GM12878 (cell line): Measurements from ENCODE around the gene PLCG2. TPM values are rescaled to one million over a fixed set of nuclear protein-coding genes. Genes with fewer than 3 reads are reported as not detected.

Experiments
- ATAC-seq: fragments of 200-7000 bp; cut with Tn5 transposase; 3 replicates; pipeline ENCODE4 v1.9.1; 2020; ENCODE audit warnings: mild to moderate bottlenecking, moderate library complexity
- BruUV-seq: library from RNA; stranded (reverse); fragments of 400-500 nt; replicated peaks from 2 replicates; lab custom pipeline; 2021; lab: Mats Ljungman, UMichigan
- CTCF ChIA-PET: fragments of 300-600 bp; sonication (Branson Sonifier 250); formaldehyde crosslinking; extraction: SDS; loops from one replicate; lab custom pipeline; 2021; ENCODE audit warnings: inconsistent platforms; lab: Yijun Ruan, JAX
- POLR2A ChIA-PET: fragments of 350-600 bp; formaldehyde crosslinking; extraction: SDS; loops from one replicate; lab custom pipeline; 2021; ENCODE audit warnings: inconsistent platforms; lab: Charles Lee
- RAD21 ChIA-PET: fragments of 300-600 bp; sonication (Branson Sonifier 250); formaldehyde crosslinking; loops from one replicate; lab custom pipeline; 2023; ENCODE audit warnings: antibody characterized with exemption; ENCODE audit not compliant: unreplicated experiment; lab: Charles Lee
- SMC1A ChIA-PET: fragments of 300-600 bp; sonication (Branson Sonifier 250); formaldehyde crosslinking; loops from one replicate; lab custom pipeline; 2023; ENCODE audit not compliant: unreplicated experiment, uncharacterized antibody; lab: Charles Lee
- DNase-seq: peaks from one replicate; pipeline ENCODE4 v3.0.0-alpha.2; 2011; ENCODE audit warnings: low read depth, low spot score
- FAIRE-seq: peaks from 3 replicates; lab custom pipeline; 2011; peaks lifted over from hg19 to GRCh38; lab: Jason Lieb, UNC
- H2AFZ ChIP-seq: 2 replicates; pipeline ENCODE4 v1.6.0; 2011; ENCODE audit warnings: low read depth, low read length, control low read depth; ENCODE audit not compliant: control insufficient read depth
- H3K27ac ChIP-seq: 2 replicates; pipeline ENCODE4 v1.5.1; 2011; ENCODE audit warnings: control low read depth; ENCODE audit not compliant: control insufficient read depth, insufficient read depth
- H3K27me3 ChIP-seq, 2 experiments: replicated peaks in 1 of 2; 2 replicates each; pipeline versions ENCODE4 v1.6.0 to v1.6.1; 2011; ENCODE audit warnings: low read length in 1 of 2; ENCODE audit not compliant: control insufficient read depth in 2 of 2, insufficient read depth in 2 of 2
- H3K36me3 ChIP-seq, 2 experiments: 2 replicates each; pipeline ENCODE4 v1.5.1; 2011; ENCODE audit warnings: low read length in 1 of 2; ENCODE audit not compliant: control insufficient read depth in 2 of 2, insufficient read depth in 2 of 2
- H3K4me1 ChIP-seq: 2 replicates; pipeline ENCODE4 v1.6.1; 2011; ENCODE audit warnings: mild to moderate bottlenecking, low read length, moderate library complexity, mixed read lengths; ENCODE audit not compliant: control insufficient read depth, insufficient read depth
- H3K4me2 ChIP-seq: 2 replicates; pipeline ENCODE4 v1.6.0; 2011; ENCODE audit warnings: control low read depth; ENCODE audit not compliant: control insufficient read depth, insufficient read depth
- H3K4me3 ChIP-seq: fragments of 200-600 bp; sonication (generic); 2 replicates; pipeline ENCODE4 v1.5.1; 2016
- H3K79me2 ChIP-seq: 2 replicates; pipeline ENCODE4 v1.6.0; 2011; ENCODE audit warnings: low read length; ENCODE audit not compliant: control insufficient read depth, insufficient read depth
- H3K9ac ChIP-seq: 2 replicates; pipeline ENCODE4 v1.8.0; 2011; ENCODE audit warnings: low read length, control low read depth, mixed read lengths; ENCODE audit not compliant: control insufficient read depth, insufficient read depth
- H3K9me3 ChIP-seq: replicated peaks from 3 replicates; pipeline ENCODE4 v1.5.1; 2011; ENCODE audit warnings: mild to moderate bottlenecking, low read length; ENCODE audit not compliant: control insufficient read depth, insufficient read depth
- H4K20me1 ChIP-seq: 2 replicates; pipeline ENCODE4 v1.6.0; 2011; ENCODE audit not compliant: control insufficient read depth, insufficient read depth
- CBX5 ChIP-seq: sonication (generic); IDR thresholded peaks from 2 replicates; pipeline ENCODE4 v1.6.1; 2016; ENCODE audit warnings: low read depth, moderate library complexity, mild to moderate bottlenecking, inconsistent platforms
- CEBPZ ChIP-seq: fragments of 150-350 bp; IDR thresholded peaks from 2 replicates; pipeline ENCODE4 v1.6.1; 2016; ENCODE audit warnings: low read depth, low read length
- CHD4 ChIP-seq: fragments of 200-600 bp; sonication (generic); IDR thresholded peaks from 2 replicates; pipeline ENCODE4 v1.6.1; 2016; ENCODE audit warnings: mild to moderate bottlenecking
- EED ChIP-seq: sonication (generic); IDR thresholded peaks from 2 replicates; pipeline ENCODE4 v1.6.1; 2016; ENCODE audit warnings: antibody characterized with exemption, low read depth
- IKZF2 ChIP-seq, 2 experiments: fragments of 450-650 bp; IDR thresholded peaks; 2 replicates each; pipeline ENCODE4 v1.6.1; 2017; ENCODE audit warnings: mild to moderate bottlenecking in 2 of 2, moderate library complexity in 2 of 2
- IRF4 ChIP-seq: IDR thresholded peaks from 2 replicates; pipeline ENCODE4 v1.6.1; 2011; ENCODE audit warnings: low read depth, low read length
- KDM1A ChIP-seq: fragments of 200-600 bp; sonication (generic); IDR thresholded peaks from 2 replicates; pipeline ENCODE4 v1.6.1; 2016; ENCODE audit warnings: borderline replicate concordance
- MYB ChIP-seq: fragments of 150-350 bp; IDR thresholded peaks from 2 replicates; pipeline ENCODE4 v1.6.1; 2014; ENCODE audit warnings: mild to moderate bottlenecking, low read depth, low read length, borderline replicate concordance
- NR2F1 ChIP-seq: fragments of 450-650 bp; conservative IDR thresholded peaks from 2 replicates; pipeline ENCODE4 v1.6.1; 2017; ENCODE audit warnings: mild to moderate bottlenecking
- RELA ChIP-seq: fragments of 450-650 bp; IDR thresholded peaks from 2 replicates; pipeline ENCODE4 v1.8.0; 2014; ENCODE audit warnings: borderline replicate concordance; ENCODE audit not compliant: partially characterized antibody
- RUNX3 ChIP-seq: IDR thresholded peaks from 2 replicates; pipeline ENCODE4 v1.6.1; 2012; ENCODE audit warnings: low read length, inconsistent platforms
- SREBF2 ChIP-seq: IDR thresholded peaks from 2 replicates; pipeline ENCODE4 v1.6.1; 2012; ENCODE audit warnings: mild to moderate bottlenecking, low read length
- ZBTB33 ChIP-seq: fragments of 450-650 bp; IDR thresholded peaks from 2 replicates; pipeline ENCODE4 v1.6.1; 2017; ENCODE audit warnings: mild to moderate bottlenecking
- ZNF274 ChIP-seq: IDR thresholded peaks from one replicate; pipeline ENCODE4 v1.8.0; 2011; ENCODE audit not compliant: insufficient read length, insufficient read depth
- WGBS: methylation state at CpG from one replicate; pipeline ENCODE4 v1.1.6; 2016; ENCODE audit warnings: low lambda C conversion rate; ENCODE audit not compliant: insufficient replicate concordance, insufficient coverage; ENCODE audit errors: missing lambda C conversion rate; 5-methylcytosine and 5-hydroxymethylcytosine counted together
- in situ Hi-C: fragments of 300-500 bp; cut with MboI; formaldehyde crosslinking; loops from 9 replicates; pipeline ENCODE4 v1.14.3; 2018; ENCODE audit warnings: mixed read lengths
- intact Hi-C: fragments of 100-400 bp; cut with micrococcal nuclease; formaldehyde crosslinking; loops from one replicate; pipeline ENCODE4 v1.14.2; 2022; ENCODE audit not compliant: unreplicated experiment
- polyA plus RNA-seq, 11 experiments: library from polyadenylated mRNA; depleted of rRNA in 4 of 11; unstranded in 6 of 11; stranded (reverse) in 5 of 11; fragments of >200 nt; fragmentation: Nextera tagmentation in 4 of 11; fragmentation: Illumina TruSeq in 1 of 11; extraction: Ambion mirVana in 4 of 11; extraction: Trizol in 1 of 11; gene quantifications; 1 replicate in 1 of 11; 2 replicates in 10 of 11; pipeline versions ENCODE4 v1.2.1 to v1.2.3, GENCODE V29; 2011 to 2016; ENCODE audit warnings: inconsistent platforms in 2 of 11, missing spikeins in 2 of 11, low read depth in 1 of 11
- total RNA-seq, 4 experiments: library from RNA; depleted of rRNA in 3 of 4; stranded (reverse); fragments of >200 nt in 3 of 4; fragmentation: Illumina TruSeq in 1 of 4; extraction: Trizol in 1 of 4; gene quantifications; 2 replicates each; pipeline versions ENCODE4 v1.2.1 to v1.2.3, GENCODE V29; 2013 to 2021

PLCG2 gene
- total and polyA plus RNA-seq, 10 of the 15 experiments (the other 5 are each of a cell fraction or from before 2014, with no cell fraction given): 47.6 to 256 (median 149) TPM

- intact Hi-C loops (no loop called here), in situ Hi-C loops (no loop called here)
- Histone ChIP-seq H3K4me2 (no peak overlapping the region), H3K4me1 (no peaks in the 10 kb centered on the region), H3K36me3 (peaks cover 45 to 51% of the 10 kb centered on the region in 2 experiments), H2AFZ (no peak overlapping the region), H3K79me2 (no peaks in the 10 kb centered on the region), H4K20me1 (no peaks in the 10 kb centered on the region; the same call in 1 of the 2 replicates), H3K27ac (no peak overlapping the region), H3K9ac (no peak overlapping the region), H3K4me3 (no peak overlapping the region), H3K27me3 (no peaks in the 10 kb centered on the region), H3K9me3 (no peaks in the 10 kb centered on the region; the same call in 2 of the 3 replicates)
- ChIA-PET RAD21 (no interaction called here), CTCF (interaction anchor here (0.8 to 1.4 kb wide), 4 partner anchors 8 to 29 kb away, joined by 3 to 4 read pairs (median 4); no protein-coding TSS in a partner anchor), POLR2A (no interaction called here), SMC1A (no interaction called here)
- ATAC-seq (no peak), DNase-seq (no peak), FAIRE-seq (no peak)
- no TSS peak for BruUV-seq
- 87% methylated on average over 9 of the region's 9 CpGs for WGBS
- TF ChIP-seq CHD4 (no peak), CBX5 (no peak), NR2F1 (no peak), IKZF2 (IDR thresholded peaks at IDR 0.05) (no peak), EED (no peak), KDM1A (no peak), RELA (no peak)
Measured at GRCh38 chr16:81902025-81902424, 122.9 kb downstream of the PLCG2 start.

- no TSS peak for BruUV-seq
- TF ChIP-seq MYB (no peak), CBX5 (no peak), IKZF2 (IDR thresholded peaks at IDR 0.05) (no peak), SREBF2 (no peak), ZNF274 (no peak), ZBTB33 (no peak), RUNX3 (no peak), IRF4 (no peak), CEBPZ (no peak)
Measured at GRCh38 chr16:81904320-81904719, 125.2 kb downstream of the PLCG2 start.

More at GRCh38 chr16:81904320-81904719, 125.2 kb downstream of the PLCG2 start:
- DNase-seq (no peak), FAIRE-seq (no peak), ATAC-seq (no peak)
- POLR2A ChIA-PET: no interaction called here
- H3K9ac ChIP-seq: no peak overlapping the region
- H3K9me3 ChIP-seq: no peaks in the 10 kb centered on the region; the same call in 2 of the 3 replicates
- 96% methylated on average over 8 of the region's 8 CpGs for WGBS
- H3K27me3 ChIP-seq: no peaks in the 10 kb centered on the region
- H2AFZ ChIP-seq: no peak overlapping the region
- intact Hi-C loops (no loop called here), in situ Hi-C loops (no loop called here)
- no peak overlapping the region for H3K4me3 ChIP-seq
- H3K27ac ChIP-seq: no peak overlapping the region
- H3K36me3 ChIP-seq: peaks cover 46 to 52% of the 10 kb centered on the region in 2 experiments
- H3K4me2 ChIP-seq: no peak overlapping the region
- H3K4me1 ChIP-seq: no peaks in the 10 kb centered on the region
- RAD21 ChIA-PET: no interaction called here
- CTCF ChIA-PET: interaction anchor here (1.2 to 2.4 kb wide), 2 partner anchors 13 to 535 kb away, joined by 3 to 8 read pairs; no protein-coding TSS in a partner anchor
- no peaks in the 10 kb centered on the region for H3K79me2 ChIP-seq
- H4K20me1 ChIP-seq: no peaks in the 10 kb centered on the region; the same call in 1 of the 2 replicates
- SMC1A ChIA-PET: interaction anchor here (1.0 kb wide), 1 partner anchor 106 kb away, joined by 3 read pairs; no protein-coding TSS in a partner anchor
